GM21619 (cell line): Measurements from ENCODE around the gene CEP112.

Experiments
- ATAC-seq: cut with Tn5 transposase; IDR thresholded peaks from one replicate; pipeline ENCODE4 v1.9.1; 2021; ENCODE audit not compliant: unreplicated experiment

Gene CEP112

GRCh38 chr17:65617496-65617895 is 574.4 kb downstream of the CEP112 start:
- no peak for ATAC-seq

GRCh38 chr17:65609749-65610148 is 582.2 kb downstream of the CEP112 start:
- ATAC-seq: no peak

GRCh38 chr17:65609286-65609685 is 582.6 kb downstream of the CEP112 start:
- ATAC-seq: no peak

- ATAC-seq: no peak
These were observed 587.9 kb downstream of the CEP112 start for GRCh38 chr17:65604070-65604469.

GRCh38 chr17:65601881-65602280 is 590.1 kb downstream of the CEP112 start:
- ATAC-seq: no peak

GRCh38 chr17:65601145-65601544 is 590.8 kb downstream of the CEP112 start:
- no peak for ATAC-seq

GRCh38 chr17:65600518-65600917 is 591.4 kb downstream of the CEP112 start:
- no peak for ATAC-seq

GRCh38 chr17:65599650-65600049 is 592.3 kb downstream of the CEP112 start:
- ATAC-seq: no peak

- no peak for ATAC-seq
These were observed 593.2 kb downstream of the CEP112 start for GRCh38 chr17:65598746-65599145.

GRCh38 chr17:65595071-65595656 is 596.8 kb downstream of the CEP112 start:
- no peak for ATAC-seq

GRCh38 chr17:65593855-65594845 is 597.8 kb downstream of the CEP112 start:
- ATAC-seq: no peak

GRCh38 chr17:65593092-65593854 is 598.7 kb downstream of the CEP112 start:
- ATAC-seq: no peak

GRCh38 chr17:65592125-65592965 is 599.6 kb downstream of the CEP112 start:
- ATAC-seq: no peak

- ATAC-seq: no peak
These were observed 602.6 kb downstream of the CEP112 start for GRCh38 chr17:65589321-65589720.

- ATAC-seq: no peak
These were observed 603.6 kb downstream of the CEP112 start for GRCh38 chr17:65588181-65588808.

GRCh38 chr17:65587534-65588180 is 604.3 kb downstream of the CEP112 start:
- ATAC-seq: no peak

- ATAC-seq: no peak
These were observed 605.0 kb downstream of the CEP112 start for GRCh38 chr17:65586899-65587298.
